ENCODE data around the gene DNLZ. TPM values are rescaled to one million over a fixed set of nuclear protein-coding genes. Genes with fewer than 3 reads are reported as not detected.

The DNLZ gene
- total and polyA plus RNA-seq, 2 donors (not counting 1 experiment from before 2014, with no cell fraction given): 7.4 to 14.2 TPM

DNA sequence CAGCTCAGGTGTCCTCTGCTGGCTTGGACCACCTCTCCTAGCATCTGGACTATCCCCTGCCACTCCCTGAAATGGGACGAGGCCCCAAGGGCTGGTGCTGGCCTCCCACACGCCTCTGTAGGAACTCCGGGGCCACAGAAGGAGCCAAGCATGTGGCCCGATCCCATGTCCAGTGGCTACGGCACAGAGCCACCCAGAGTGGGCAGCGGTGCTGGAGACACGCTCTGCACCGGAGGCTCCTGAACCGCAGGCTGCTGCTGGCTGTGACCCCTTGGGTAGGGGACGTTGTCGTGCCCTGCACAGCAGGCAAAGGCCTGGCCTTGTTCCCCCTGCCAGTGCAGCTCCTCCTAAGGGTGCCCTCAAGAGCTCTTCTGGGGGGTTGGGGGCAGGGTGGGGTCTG, 16.3 kb upstream of the DNLZ start:
- H4K20me1 ChIP-seq (ENCODE audit: control insufficient read depth, extremely low read depth, insufficient read depth, low read length): no peaks in the 10 kb centered on the region
- TF ChIP-seq EZH2 (IDR thresholded peaks at IDR 0.05; ENCODE audit: low read length, missing control alignments): no peak
- TF ChIP-seq, protein P1, sequence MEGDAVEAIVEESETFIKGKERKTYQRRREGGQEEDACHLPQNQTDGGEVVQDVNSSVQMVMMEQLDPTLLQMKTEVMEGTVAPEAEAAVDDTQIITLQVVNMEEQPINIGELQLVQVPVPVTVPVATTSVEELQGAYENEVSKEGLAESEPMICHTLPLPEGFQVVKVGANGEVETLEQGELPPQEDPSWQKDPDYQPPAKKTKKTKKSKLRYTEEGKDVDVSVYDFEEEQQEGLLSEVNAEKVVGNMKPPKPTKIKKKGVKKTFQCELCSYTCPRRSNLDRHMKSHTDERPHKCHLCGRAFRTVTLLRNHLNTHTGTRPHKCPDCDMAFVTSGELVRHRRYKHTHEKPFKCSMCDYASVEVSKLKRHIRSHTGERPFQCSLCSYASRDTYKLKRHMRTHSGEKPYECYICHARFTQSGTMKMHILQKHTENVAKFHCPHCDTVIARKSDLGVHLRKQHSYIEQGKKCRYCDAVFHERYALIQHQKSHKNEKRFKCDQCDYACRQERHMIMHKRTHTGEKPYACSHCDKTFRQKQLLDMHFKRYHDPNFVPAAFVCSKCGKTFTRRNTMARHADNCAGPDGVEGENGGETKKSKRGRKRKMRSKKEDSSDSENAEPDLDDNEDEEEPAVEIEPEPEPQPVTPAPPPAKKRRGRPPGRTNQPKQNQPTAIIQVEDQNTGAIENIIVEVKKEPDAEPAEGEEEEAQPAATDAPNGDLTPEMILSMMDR (conservative IDR thresholded peaks at IDR 0.05 in 1 of 2, IDR thresholded peaks at IDR 0.05 in 1 of 2; ENCODE audit: low read depth in 1 of 2, low read length in 2 of 2): no peak

DNA sequence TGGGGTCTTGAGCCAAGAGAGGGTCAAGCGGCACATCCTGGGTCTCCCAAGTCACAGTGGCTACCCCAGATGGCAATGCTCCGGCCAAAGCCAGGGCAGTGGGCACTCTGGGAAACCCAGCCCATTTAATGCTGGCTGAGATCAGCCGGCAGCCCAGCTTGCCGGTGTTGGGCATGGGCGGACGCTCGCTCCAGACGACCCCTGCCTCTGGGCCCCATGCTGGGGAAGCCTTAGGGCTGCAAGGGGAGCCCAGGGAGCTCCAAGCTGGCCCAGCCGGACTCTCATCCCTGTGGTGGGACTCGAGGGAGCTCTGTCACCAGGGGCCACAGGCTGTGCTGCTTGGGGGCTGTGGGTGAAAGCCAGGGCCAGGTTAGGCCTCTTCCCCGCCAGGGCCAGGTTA, 15.9 kb upstream of the DNLZ start:
- Histone ChIP-seq H3K4me2 (ENCODE audit: extremely low read depth, insufficient read depth, low read length) (no peak overlapping the region), H3K9me3 (ENCODE audit: control insufficient read depth, insufficient read depth, low read depth, low read length) (no peaks in the 10 kb centered on the region), H3K36me3 (ENCODE audit: control insufficient read depth, insufficient read depth, low read length) (peaks cover 30% of the 10 kb centered on the region), H3K4me1 (ENCODE audit: control insufficient read depth, extremely low read depth, insufficient read depth, low read length) (no peaks in the 10 kb centered on the region), H3K9ac (ENCODE audit: insufficient read depth, low read length) (no peak overlapping the region), H3K4me3 (replicated peaks in 1 of 4; ENCODE audit: control extremely low read depth in 1 of 4, insufficient read depth in 1 of 4, low read depth in 3 of 4, low read length in 4 of 4) (no peak overlapping the region), H2AFZ (ENCODE audit: low read length) (no peak overlapping the region), H3K27me3 (ENCODE audit: control insufficient read depth, insufficient read depth, low read length) (no peaks in the 10 kb centered on the region), H3K79me2 (ENCODE audit: control insufficient read depth, insufficient read depth, low read length) (no peaks in the 10 kb centered on the region), H4K20me1 (ENCODE audit: control insufficient read depth, extremely low read depth, insufficient read depth, low read length) (no peaks in the 10 kb centered on the region), H3K27ac (ENCODE audit: insufficient read depth, low read length) (no peak overlapping the region)
- no peak for TF ChIP-seq EZH2 (IDR thresholded peaks at IDR 0.05; ENCODE audit: low read length, missing control alignments)
- DNase-seq (ENCODE audit: low read depth in 2 of 2): no peak

More for the DNA sequence above, 16.3 kb upstream of the DNLZ start:
- no peaks in the 10 kb centered on the region for H3K79me2 ChIP-seq (ENCODE audit: control insufficient read depth, insufficient read depth, low read length)
- no peak for DNase-seq (ENCODE audit: low read depth in 2 of 2)
- H2AFZ ChIP-seq (ENCODE audit: low read length): no peak overlapping the region
- no peak overlapping the region for H3K27ac ChIP-seq (ENCODE audit: insufficient read depth, low read length)
- no peaks in the 10 kb centered on the region for H3K27me3 ChIP-seq (ENCODE audit: control insufficient read depth, insufficient read depth, low read length)
- H3K4me1 ChIP-seq (ENCODE audit: control insufficient read depth, extremely low read depth, insufficient read depth, low read length): no peaks in the 10 kb centered on the region
- H3K4me2 ChIP-seq (ENCODE audit: extremely low read depth, insufficient read depth, low read length): no peak overlapping the region
- H3K4me3 ChIP-seq (replicated peaks in 1 of 4; ENCODE audit: control extremely low read depth in 1 of 4, insufficient read depth in 1 of 4, low read depth in 3 of 4, low read length in 4 of 4): no peak overlapping the region
- H3K36me3 ChIP-seq (ENCODE audit: control insufficient read depth, insufficient read depth, low read length): peaks cover 30% of the 10 kb centered on the region
- H3K9me3 ChIP-seq (ENCODE audit: control insufficient read depth, insufficient read depth, low read depth, low read length): no peaks in the 10 kb centered on the region
- no peak overlapping the region for H3K9ac ChIP-seq (ENCODE audit: insufficient read depth, low read length)

DNA sequence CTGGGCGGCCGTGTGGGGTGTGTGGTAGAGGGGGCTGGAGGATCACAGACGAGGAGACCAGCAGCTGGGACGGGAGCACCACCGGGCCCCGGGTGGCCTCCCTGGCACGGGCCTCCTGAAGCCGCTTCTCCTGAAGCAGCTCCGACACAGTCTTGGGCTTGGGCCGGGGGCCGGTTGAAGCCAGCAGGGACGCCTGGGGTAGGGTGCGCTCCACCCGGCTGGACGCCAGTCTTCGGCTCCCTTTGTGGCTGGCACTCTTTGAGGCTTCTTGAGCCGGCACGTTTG, 15.4 kb upstream of the DNLZ start:
- TF ChIP-seq EZH2 (IDR thresholded peaks at IDR 0.05; ENCODE audit: low read length, missing control alignments): no peak
- TF ChIP-seq, protein P1 (conservative IDR thresholded peaks at IDR 0.05 in 1 of 2, IDR thresholded peaks at IDR 0.05 in 1 of 2; ENCODE audit: low read depth in 1 of 2, low read length in 2 of 2): no peak
- H3K36me3 ChIP-seq (ENCODE audit: control insufficient read depth, insufficient read depth, low read length): peaks cover 27% of the 10 kb centered on the region
- H3K4me2 ChIP-seq (ENCODE audit: extremely low read depth, insufficient read depth, low read length): no peak overlapping the region
- H3K4me1 ChIP-seq (ENCODE audit: control insufficient read depth, extremely low read depth, insufficient read depth, low read length): no peaks in the 10 kb centered on the region
- H3K9ac ChIP-seq (ENCODE audit: insufficient read depth, low read length): no peak overlapping the region
- no peak overlapping the region for H3K4me3 ChIP-seq (replicated peaks in 1 of 4; ENCODE audit: control extremely low read depth in 1 of 4, insufficient read depth in 1 of 4, low read depth in 3 of 4, low read length in 4 of 4)
- no peak for DNase-seq (ENCODE audit: low read depth in 2 of 2)
- H2AFZ ChIP-seq (ENCODE audit: low read length): no peak overlapping the region
- no peaks in the 10 kb centered on the region for H3K9me3 ChIP-seq (ENCODE audit: control insufficient read depth, insufficient read depth, low read depth, low read length)
- H3K27me3 ChIP-seq (ENCODE audit: control insufficient read depth, insufficient read depth, low read length): no peaks in the 10 kb centered on the region
- H3K79me2 ChIP-seq (ENCODE audit: control insufficient read depth, insufficient read depth, low read length): no peaks in the 10 kb centered on the region
- no peak overlapping the region for H3K27ac ChIP-seq (ENCODE audit: insufficient read depth, low read length)
- H4K20me1 ChIP-seq (ENCODE audit: control insufficient read depth, extremely low read depth, insufficient read depth, low read length): no peaks in the 10 kb centered on the region

Measured in fibroblast of lung (primary cell).